GM10266 (cell line): ENCODE data around the gene PHACTR1.

Experiments
- DNase-seq: peaks from one replicate; pipeline ENCODE4 v3.0.0; 2012; ENCODE audit errors: extremely low spot score
- CTCF ChIP-seq: IDR thresholded peaks from 2 replicates; pipeline ENCODE4 v1.5.1; 2012; ENCODE audit warnings: mild to moderate bottlenecking, low read depth; ENCODE audit not compliant: control insufficient read depth, insufficient read depth; ENCODE audit errors: missing control alignments

Gene PHACTR1

GRCh38 chr6:12947151-12947871, 230.7 kb downstream of the PHACTR1 start:
- no peak for TF ChIP-seq CTCF
- DNase-seq: no peak

- no peak for DNase-seq
- no peak for TF ChIP-seq CTCF
Observed at GRCh38 chr6:12947967-12948366, 231.4 kb downstream of the PHACTR1 start.

GRCh38 chr6:12950976-12951375, 234.4 kb downstream of the PHACTR1 start:
- no peak for DNase-seq
- TF ChIP-seq CTCF: no peak

GRCh38 chr6:12951415-12951814, 234.8 kb downstream of the PHACTR1 start:
- DNase-seq: no peak
- TF ChIP-seq CTCF: no peak

- no peak for TF ChIP-seq CTCF
- no peak for DNase-seq
Observed at GRCh38 chr6:12952318-12952717, 235.8 kb downstream of the PHACTR1 start.

- TF ChIP-seq CTCF: no peak
- DNase-seq: no peak
Observed at GRCh38 chr6:12955956-12956355, 239.4 kb downstream of the PHACTR1 start.

- no peak for TF ChIP-seq CTCF
- no peak for DNase-seq
Observed at GRCh38 chr6:12956991-12957320, 240.4 kb downstream of the PHACTR1 start.
